ENCODE data around the gene SIAH1.

GRCh38 chr16:48395375-48395774 is 10.2 kb upstream of the SIAH1 start:
- no peak for TF ChIP-seq CTCF (IDR thresholded peaks at IDR 0.05)
- no peak for TF ChIP-seq POLR2A (IDR thresholded peaks at IDR 0.05)
- no peak for TF ChIP-seq EP300 (IDR thresholded peaks at IDR 0.05; ENCODE audit: low read depth)
- TF ChIP-seq POLR2AphosphoS5 (IDR thresholded peaks at IDR 0.05), result no peak

Measured in transverse colon (tissue), 4 donors.